Lung (tissue), 12 donors: ENCODE measurements around the gene E2F8. TPM values are rescaled to one million over a fixed set of nuclear protein-coding genes. Genes with fewer than 3 reads are reported as not detected.

Source experiments
- ATAC-seq: fragments of 200-7000 bp; cut with Tn5 transposase; one replicate; pipeline ENCODE4 v1.9.1; 2020; ENCODE audit warnings: moderate number of reproducible peaks; ENCODE audit not compliant: insufficient read depth, low FRiP score
- DNase-seq, 3 donors: peaks; one replicate each; pipeline ENCODE4 v3.0.0-alpha.2; 2013 to 2017
- H3K27ac ChIP-seq, 2 donors: one replicate each; pipeline ENCODE4 v1.5.1; 2013; ENCODE audit warnings: mild to moderate bottlenecking in 2 of 2, moderate library complexity in 2 of 2, control low read depth in 1 of 2, inconsistent platforms in 1 of 2, low read depth in 1 of 2, low read length in 1 of 2
- H3K27me3 ChIP-seq, 3 donors: one replicate each; pipeline ENCODE4 v1.5.1; 2013; ENCODE audit warnings: low read length in 2 of 3; ENCODE audit not compliant: control insufficient read depth in 3 of 3, insufficient read depth in 3 of 3
- H3K36me3 ChIP-seq, 4 donors: one replicate each; pipeline ENCODE4 v1.5.1; 2013; ENCODE audit warnings: low read length in 4 of 4, mild to moderate bottlenecking in 1 of 4, moderate library complexity in 1 of 4; ENCODE audit not compliant: control insufficient read depth in 4 of 4, insufficient read depth in 4 of 4
- H3K4me1 ChIP-seq, 5 donors: one replicate each; pipeline ENCODE4 v1.5.1; 2013; ENCODE audit warnings: low read length in 5 of 5, mild to moderate bottlenecking in 2 of 5, moderate library complexity in 1 of 5; ENCODE audit not compliant: control insufficient read depth in 5 of 5, insufficient read depth in 5 of 5
- H3K4me3 ChIP-seq: one replicate; pipeline ENCODE4 v1.5.1; 2013; ENCODE audit warnings: mild to moderate bottlenecking, control low read depth, moderate library complexity
- H3K9ac ChIP-seq, 2 donors: one replicate each; pipeline ENCODE4 v1.5.1; 2013; ENCODE audit warnings: low read length in 2 of 2, control low read depth in 1 of 2; ENCODE audit not compliant: insufficient read depth in 1 of 2
- H3K9me3 ChIP-seq, 4 donors: one replicate each; pipeline ENCODE4 v1.5.1; 2013; ENCODE audit warnings: low read length in 3 of 4, mild to moderate bottlenecking in 1 of 4, moderate library complexity in 1 of 4; ENCODE audit not compliant: control insufficient read depth in 4 of 4, insufficient read depth in 3 of 4
- CTCF ChIP-seq: IDR thresholded peaks from 2 replicates; pipeline ENCODE4 v1.5.1; 2012; ENCODE audit warnings: mild to moderate bottlenecking; ENCODE audit errors: control extremely low read depth, extremely low read depth
- WGBS, 2 donors: extraction: QIAGEN DNeasy Blood & Tissue Kit; methylation state at CpG; one replicate each; pipeline ENCODE4 v1.1.7; 2013; 5-methylcytosine and 5-hydroxymethylcytosine counted together
- polyA plus RNA-seq, 2 donors: library from polyadenylated mRNA; stranded (reverse); fragments of 200-250 nt; gene quantifications; one replicate each; pipeline ENCODE4 v1.2.1, GENCODE V29; 2013
- total RNA-seq, 2 donors: library from RNA; depleted of rRNA in 1 of 2; stranded (reverse); fragments of >200 nt in 1 of 2; gene quantifications; one replicate each; pipeline ENCODE4 v1.2.1, GENCODE V29; 2014 to 2021
- donor health status: control.
- donor health status: control.
- donor health status: Bipolar disorder and iron deficiency.
- donor health status: healthy.
- donor health status: DM: yes; HTN: yes; CAD: no.

E2F8 gene
- total and polyA plus RNA-seq, 4 donors = 0.39 to 1.9 (median 1.0) TPM

GRCh38 chr11:19216709-19217374 is 23.9 kb downstream of the E2F8 start:
- ATAC-seq (no peak), DNase-seq (no peak)
- TF ChIP-seq CTCF = no peak
- peak overlapping the region in 1 of 2 donors; percentile 15 for H3K27ac ChIP-seq
- no peaks in the 10 kb centered on the region for H3K36me3 ChIP-seq
- no peak overlapping the region for H3K4me3 ChIP-seq
- 43 to 52% methylated on average over 3 of the region's 3 CpGs for WGBS, 2 donors
- H3K9ac ChIP-seq = no peak overlapping the region
- H3K4me1 ChIP-seq = peaks cover 0 to 12% (median 3%) of the 10 kb centered on the region in 5 donors
- peaks cover 0 to 5% (median 0%) of the 10 kb centered on the region in 3 donors for H3K27me3 ChIP-seq
- H3K9me3 ChIP-seq = peaks cover 0 to 2% (median 0%) of the 10 kb centered on the region in 4 donors

GRCh38 chr11:19216021-19216420 is 24.7 kb downstream of the E2F8 start:
- H3K4me1 ChIP-seq = peaks cover 0 to 7% (median 3%) of the 10 kb centered on the region in 5 donors
- no peak overlapping the region for H3K9ac ChIP-seq
- H3K27me3 ChIP-seq = peaks cover 0 to 5% (median 0%) of the 10 kb centered on the region in 3 donors
- no peak overlapping the region for H3K27ac ChIP-seq
- TF ChIP-seq CTCF = no peak
- WGBS, 2 donors = 58 to 74% methylated on average over 4 of the region's 4 CpGs
- DNase-seq (no peak), ATAC-seq (no peak)
- H3K4me3 ChIP-seq = no peak overlapping the region
- H3K36me3 ChIP-seq = no peaks in the 10 kb centered on the region
- H3K9me3 ChIP-seq = peaks cover 0 to 2% (median 0%) of the 10 kb centered on the region in 4 donors

- WGBS, 2 donors = 57 to 83% methylated on average over 4 of the region's 4 CpGs
- Histone ChIP-seq H3K9me3 (peaks cover 0 to 2% (median 0%) of the 10 kb centered on the region in 4 donors), H3K36me3 (no peaks in the 10 kb centered on the region), H3K27me3 (peaks cover 0 to 5% (median 0%) of the 10 kb centered on the region in 3 donors), H3K4me3 (no peak overlapping the region), H3K9ac (no peak overlapping the region), H3K4me1 (peaks cover 0 to 5% (median 0%) of the 10 kb centered on the region in 5 donors), H3K27ac (peak overlapping the region in 1 of 2 donors; percentile 96)
- DNase-seq (peak in 1 of 3 donors; percentile 30), ATAC-seq (no peak)
- TF ChIP-seq CTCF = no peak
Measured at GRCh38 chr11:19209617-19210370, 31.0 kb downstream of the E2F8 start.
